NCI-H774 (cell line): ENCODE measurements around the gene TIMM17B.
"Not testable (repeated sequence)": the region's sequence is repeated elsewhere in the genome, so short reads cannot be mapped to it uniquely, and the experiment has no call there.

Experiments
- DNase-seq: peaks from one replicate; lab custom pipeline; 2025; lab: John Stamatoyannopoulos, UW

The TIMM17B gene

GRCh38 chrX:48893556-48894348 is 3.8 kb downstream of the TIMM17B start:
- no peak for DNase-seq

GRCh38 chrX:48892896-48893295 is 4.7 kb downstream of the TIMM17B start:
- no peak for DNase-seq

GRCh38 chrX:48891402-48892288 is 5.9 kb downstream of the TIMM17B start:
- peak; percentile 65 for DNase-seq

GRCh38 chrX:48890934-48891401 is 6.6 kb downstream of the TIMM17B start:
- DNase-seq: no peak

- DNase-seq: no peak
These were observed 7.2 kb downstream of the TIMM17B start for GRCh38 chrX:48890296-48890925.

GRCh38 chrX:48886586-48886985 is 11.0 kb downstream of the TIMM17B start:
- DNase-seq: not testable (repeated sequence)

GRCh38 chrX:48883729-48884128 is 13.8 kb downstream of the TIMM17B start:
- DNase-seq: no peak

- DNase-seq: not testable (repeated sequence)
These were observed 20.6 kb downstream of the TIMM17B start for GRCh38 chrX:48876944-48877343.

GRCh38 chrX:48872017-48872416 is 25.6 kb downstream of the TIMM17B start:
- not testable (repeated sequence) for DNase-seq

GRCh38 chrX:48864210-48864609 is 33.4 kb downstream of the TIMM17B start:
- no peak for DNase-seq

- no peak for DNase-seq
These were observed 42.7 kb downstream of the TIMM17B start for GRCh38 chrX:48854898-48855297.

GRCh38 chrX:48854121-48854804 is 43.3 kb downstream of the TIMM17B start:
- not testable (repeated sequence) for DNase-seq

- DNase-seq: not testable (repeated sequence)
These were observed 44.1 kb downstream of the TIMM17B start for GRCh38 chrX:48853494-48853893.

GRCh38 chrX:48852857-48853256 is 44.7 kb downstream of the TIMM17B start:
- DNase-seq: no peak

GRCh38 chrX:48848847-48849246 is 48.7 kb downstream of the TIMM17B start:
- DNase-seq: no peak
